Measurements from ENCODE around the gene SMIM26.

SMIM26 gene

GRCh38 chr20:18571578-18571977 is 4.3 kb downstream of the SMIM26 start:
- no peak for DNase-seq (ENCODE audit: extremely low spot score)
- POLR2A ChIA-PET = no interaction called here
- no peak for TF ChIP-seq CTCF (IDR thresholded peaks at IDR 0.05; ENCODE audit: control extremely low read depth, extremely low read depth, low read depth, missing control alignments)
- CTCF ChIA-PET = interaction anchor here (1.2 to 1.9 kb wide), 3 partner anchors 8 to 24 kb away, joined by 3 to 8 read pairs (median 4); no protein-coding TSS in a partner anchor

- ChIA-PET CTCF (no interaction called here), POLR2A (no interaction called here)
- DNase-seq (ENCODE audit: extremely low spot score) = no peak
- no peak for TF ChIP-seq CTCF (IDR thresholded peaks at IDR 0.05; ENCODE audit: control extremely low read depth, extremely low read depth, low read depth, missing control alignments)
Observed at GRCh38 chr20:18577942-18578341, 10.7 kb downstream of the SMIM26 start.

GRCh38 chr20:18578581-18578980 is 11.3 kb downstream of the SMIM26 start:
- no peak for TF ChIP-seq CTCF (IDR thresholded peaks at IDR 0.05; ENCODE audit: control extremely low read depth, extremely low read depth, low read depth, missing control alignments)
- DNase-seq (ENCODE audit: extremely low spot score) = no peak
- POLR2A ChIA-PET = no interaction called here
- CTCF ChIA-PET = no interaction called here

- CTCF ChIA-PET = interaction anchor here (0.8 to 1.0 kb wide), 2 partner anchors 9 to 11 kb away, joined by 3 read pairs; no protein-coding TSS in a partner anchor
- POLR2A ChIA-PET = no interaction called here
- no peak for TF ChIP-seq CTCF (IDR thresholded peaks at IDR 0.05; ENCODE audit: control extremely low read depth, extremely low read depth, low read depth, missing control alignments)
- DNase-seq (ENCODE audit: extremely low spot score) = no peak
Observed at GRCh38 chr20:18580012-18580411, 12.8 kb downstream of the SMIM26 start.

GRCh38 chr20:18585134-18585533 is 17.9 kb downstream of the SMIM26 start:
- DNase-seq (ENCODE audit: extremely low spot score) = no peak
- CTCF ChIA-PET = interaction anchor here (2.0 kb wide), 1 partner anchor 10 kb away, joined by 4 read pairs; no protein-coding TSS in a partner anchor
- POLR2A ChIA-PET = no interaction called here
- TF ChIP-seq CTCF (IDR thresholded peaks at IDR 0.05; ENCODE audit: control extremely low read depth, extremely low read depth, low read depth, missing control alignments) = no peak

GRCh38 chr20:18587665-18588573 is 20.7 kb downstream of the SMIM26 start, which contains the start of gene DTD1:
TSS of gene DTD1 (plus strand) at chr20:18588054. CDS start at chr20:18588073, 19 bp downstream.
- peak; percentile 95 for DNase-seq (ENCODE audit: extremely low spot score)
- peak; percentile 66 for TF ChIP-seq CTCF (IDR thresholded peaks at IDR 0.05; ENCODE audit: control extremely low read depth, extremely low read depth, low read depth, missing control alignments)
- POLR2A ChIA-PET = no interaction called here
- CTCF ChIA-PET = interaction anchor here (1.0 to 1.9 kb wide), 5 partner anchors 11 to 171 kb away, joined by 3 to 10 read pairs (median 3); no protein-coding TSS in a partner anchor
